ENCODE results near the gene MAP1LC3A.

MAP1LC3A gene

DNA sequence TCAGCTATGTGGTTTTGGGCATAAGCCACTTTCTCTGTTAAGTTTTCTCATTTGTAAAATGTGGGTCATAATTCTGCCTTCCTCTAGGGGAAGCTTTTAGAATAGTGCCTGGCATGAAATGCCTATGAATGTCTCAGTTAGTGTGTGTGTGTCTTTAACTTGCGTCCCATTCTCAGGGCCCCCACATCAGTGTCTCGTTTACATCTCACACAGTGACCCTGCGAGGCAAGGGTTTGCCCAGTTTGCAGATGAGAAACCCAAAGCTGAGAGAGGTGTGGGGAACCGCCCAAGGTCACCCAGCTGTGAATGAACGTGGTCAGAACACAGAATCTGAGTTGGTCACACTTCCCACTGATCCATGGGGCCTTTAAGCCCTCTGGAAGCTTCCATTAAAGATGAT is 28.2 kb upstream of the MAP1LC3A start:
- DNase-seq: no peak

DNA sequence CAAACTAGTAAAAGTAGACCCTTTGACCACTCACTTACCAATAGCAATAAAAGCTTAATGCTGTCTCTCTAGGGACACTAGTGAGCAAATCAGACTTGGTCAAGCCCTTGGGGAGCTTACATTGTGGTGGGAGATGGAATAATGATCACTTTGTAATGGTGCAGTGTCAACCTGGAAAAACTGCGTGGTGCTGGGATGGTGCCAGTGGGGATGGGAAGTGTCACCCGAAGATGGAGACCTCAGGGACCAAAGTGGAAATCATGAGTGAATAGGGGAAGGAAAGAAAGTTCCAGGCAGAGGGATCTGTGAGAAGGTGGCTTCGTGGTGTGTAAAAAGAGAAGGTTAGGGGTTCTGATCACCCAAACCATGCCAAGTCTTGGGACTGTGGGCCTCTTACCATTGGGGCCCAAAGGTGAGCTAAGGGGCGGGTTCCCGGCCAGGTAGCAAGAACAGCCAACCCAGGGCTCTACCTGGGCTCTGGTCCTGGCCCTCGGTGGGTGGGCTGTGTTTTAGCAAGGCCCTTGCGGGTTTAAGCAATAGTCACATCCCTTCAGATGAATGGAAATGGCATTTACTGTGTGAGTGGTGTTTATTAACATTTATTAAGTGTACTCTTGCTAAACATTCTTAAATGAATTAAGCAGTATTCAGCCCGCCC is 26.8 kb upstream of the MAP1LC3A start:
- no peak for DNase-seq

DNA sequence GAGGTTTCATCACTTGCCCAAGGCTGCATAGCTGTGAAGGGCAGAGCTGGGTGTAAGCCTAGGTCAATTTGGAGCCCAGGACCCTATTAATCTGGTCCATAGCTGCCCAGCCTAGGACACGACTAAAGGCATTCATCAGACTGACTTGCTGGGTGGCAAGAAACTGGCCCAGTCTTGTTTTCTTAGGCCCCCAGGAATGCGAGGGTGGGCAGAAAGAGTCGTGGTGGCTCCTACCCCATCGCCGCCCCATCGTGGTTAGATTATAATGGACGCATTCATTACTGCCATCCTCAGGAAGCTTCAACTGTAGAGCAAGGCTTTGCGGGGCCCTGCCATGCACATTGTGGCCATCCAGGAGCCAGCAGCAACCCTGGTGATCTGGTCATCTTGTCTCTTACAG is 26.2 kb upstream of the MAP1LC3A start:
- no peak for DNase-seq

DNA sequence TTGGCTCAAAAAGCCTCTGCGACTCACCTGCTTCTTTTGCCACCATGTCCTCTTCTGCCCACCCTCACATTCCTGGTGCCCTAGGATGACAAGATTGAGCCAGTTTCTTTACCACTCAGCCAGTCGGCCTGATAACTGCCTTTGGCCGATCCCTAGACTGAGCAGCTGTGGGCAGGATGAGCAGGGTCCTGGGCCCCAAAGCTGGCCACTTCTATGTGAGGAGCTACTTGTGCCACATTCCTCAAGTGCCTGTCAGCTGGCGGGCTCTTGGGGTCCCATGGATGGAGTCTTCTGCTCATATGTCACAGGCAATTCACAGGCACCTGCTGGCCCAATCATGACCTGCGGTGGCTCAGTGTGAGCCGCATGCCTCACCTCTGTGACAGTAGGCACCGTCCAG is 25.8 kb upstream of the MAP1LC3A start:
- DNase-seq: no peak

DNA sequence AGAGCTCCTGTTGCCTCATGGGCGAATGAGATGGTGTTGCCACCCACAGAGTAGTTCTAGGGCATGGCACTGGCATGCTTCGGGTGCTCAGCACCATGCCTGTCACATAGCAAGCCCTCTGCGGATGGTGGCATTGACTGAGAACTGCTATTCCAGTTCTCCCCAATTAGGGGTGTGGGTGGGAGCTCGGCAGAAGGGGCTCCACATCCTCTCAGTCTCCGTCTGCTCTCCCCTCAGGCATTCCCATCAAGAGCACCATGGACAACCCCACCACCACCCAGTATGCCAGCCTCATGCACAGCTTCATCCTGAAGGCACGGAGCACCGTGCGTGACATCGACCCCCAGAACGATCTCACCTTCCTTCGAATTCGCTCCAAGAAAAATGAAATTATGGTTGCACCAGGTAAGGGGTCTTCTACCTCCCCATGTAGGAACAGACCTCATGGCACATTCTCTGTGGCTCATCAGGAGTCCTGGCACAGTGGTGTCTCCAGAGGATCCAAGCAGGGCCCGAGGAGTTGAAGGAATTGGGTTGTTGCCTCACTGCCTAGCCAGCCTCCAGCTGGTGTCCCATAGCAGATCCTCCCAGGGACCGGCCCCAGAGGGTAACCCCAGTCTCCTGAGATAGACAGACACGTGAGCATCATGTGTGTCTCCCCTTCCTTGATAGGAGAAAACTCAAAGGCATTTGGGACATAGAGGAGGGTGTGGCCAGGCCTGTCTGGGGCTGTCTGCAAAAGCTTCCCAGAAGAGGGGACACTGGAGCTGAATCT is 23.9 kb upstream of the MAP1LC3A start:
- no peak for DNase-seq

DNA sequence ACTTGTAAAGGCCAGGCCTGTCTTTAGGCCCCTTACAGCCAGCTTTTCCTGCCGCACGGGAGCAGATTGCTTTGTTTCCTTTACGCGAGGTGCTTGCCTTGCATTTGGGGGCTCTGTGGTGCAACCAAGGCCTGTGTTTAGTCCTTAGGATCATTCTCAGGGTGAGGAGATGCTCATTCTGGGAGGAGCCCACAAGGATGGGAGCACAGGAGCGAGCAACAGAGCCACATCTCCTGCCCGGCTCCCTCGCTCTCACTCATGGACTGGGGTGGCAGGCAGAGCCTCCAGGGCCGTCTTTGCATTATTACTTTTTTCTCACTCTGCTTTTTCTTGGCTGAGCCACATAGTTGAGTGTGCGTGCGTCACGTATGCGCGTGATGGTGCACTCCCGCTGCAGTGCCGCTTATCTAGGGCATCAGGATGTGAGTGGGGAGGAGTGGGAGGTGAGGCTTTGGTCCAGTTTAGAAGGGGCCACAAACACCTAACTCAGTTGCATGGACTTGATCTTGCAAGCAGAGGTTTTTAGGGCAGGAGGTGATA is 23.1 kb upstream of the MAP1LC3A start:
- no peak for DNase-seq

DNA sequence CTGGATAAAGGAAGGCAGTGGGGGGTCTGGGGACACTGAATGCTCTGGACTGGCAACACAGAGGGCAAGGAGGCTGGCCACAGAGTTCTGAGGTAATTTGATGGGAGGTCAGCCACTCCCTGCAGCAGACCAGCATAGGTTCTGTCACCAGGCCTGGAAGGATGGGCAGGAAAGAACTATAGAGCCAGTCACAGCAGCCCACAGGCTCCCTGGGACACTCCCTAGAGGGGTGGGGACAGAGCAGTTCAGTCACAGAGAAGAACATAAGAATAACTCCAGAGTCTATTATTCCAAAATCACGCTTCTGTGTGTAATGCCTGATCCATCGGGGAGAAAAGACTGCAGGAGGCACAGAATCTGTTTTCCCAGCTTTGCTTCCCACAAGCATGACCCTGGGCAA is 22.7 kb upstream of the MAP1LC3A start:
- no peak for DNase-seq

DNA sequence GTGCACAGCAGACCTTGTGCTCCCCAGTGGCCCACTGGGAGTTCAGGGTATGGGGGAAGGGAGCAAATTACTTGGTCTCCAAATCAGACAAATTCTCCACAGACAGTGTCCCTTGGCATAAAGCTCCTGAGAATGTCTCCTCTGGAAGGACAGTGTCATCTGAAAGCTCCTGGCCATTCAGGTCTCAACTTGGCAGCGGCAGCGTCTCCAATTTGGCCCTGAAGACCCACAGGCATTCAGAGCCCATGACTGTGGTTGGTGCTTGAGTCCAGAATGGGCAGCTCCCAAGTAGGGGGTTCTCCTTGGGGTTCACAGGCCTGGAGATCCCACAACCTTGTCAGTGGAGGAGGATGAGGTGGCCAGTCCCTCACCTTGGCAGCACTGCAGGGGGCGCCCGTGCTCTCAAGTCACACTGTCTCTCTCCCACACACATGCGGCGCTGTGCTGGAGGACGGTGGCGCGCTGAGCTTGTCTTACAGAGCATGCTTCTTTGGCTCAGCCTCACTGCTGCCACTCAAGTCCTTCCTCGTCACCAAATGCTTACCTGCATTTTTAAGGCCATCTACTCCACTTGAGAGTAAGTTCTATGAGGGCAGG is 21.6 kb upstream of the MAP1LC3A start:
- DNase-seq: no peak

DNA sequence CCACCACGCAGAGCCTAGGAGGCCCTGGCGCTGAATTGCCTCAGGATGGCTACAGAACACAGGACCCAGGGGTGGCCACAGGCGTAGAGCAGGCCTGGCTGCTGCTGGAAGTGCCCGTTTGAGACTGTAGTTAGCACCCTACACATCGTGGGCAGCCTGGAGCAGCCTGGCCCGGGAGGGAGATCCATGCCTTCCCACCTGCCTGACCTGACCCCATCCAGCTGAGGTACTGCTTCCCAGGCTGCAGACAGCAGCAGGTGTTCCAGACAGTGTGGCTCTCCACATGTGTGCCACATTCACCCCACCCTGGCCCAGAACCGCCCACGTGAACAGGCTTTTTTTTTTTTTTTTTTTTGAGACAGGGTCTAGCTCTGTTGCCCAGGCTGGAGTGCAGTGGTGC is 20.9 kb upstream of the MAP1LC3A start:
- DNase-seq: no peak

DNA sequence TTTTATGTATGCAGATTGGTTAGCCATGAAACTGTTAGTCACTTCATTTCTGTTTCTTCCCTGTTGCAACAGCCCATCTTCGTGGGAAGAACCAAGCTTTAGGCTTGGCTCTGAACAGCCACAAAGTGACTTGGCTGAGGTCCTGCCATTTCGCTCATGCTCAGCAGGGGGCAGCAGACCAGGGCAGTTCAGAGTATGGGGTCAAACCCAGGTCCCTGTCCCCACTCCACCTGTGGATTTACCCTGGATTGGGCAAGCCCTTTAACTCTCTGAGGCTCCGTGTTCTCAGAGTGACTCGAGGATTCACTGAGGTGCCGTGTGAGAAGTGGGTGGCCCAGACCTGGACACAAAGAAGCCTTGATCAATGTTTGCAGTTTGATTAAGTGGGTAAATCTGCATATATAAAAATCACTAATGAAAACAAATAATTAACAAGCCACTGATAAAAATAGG is 19.8 kb upstream of the MAP1LC3A start:
- no peak for DNase-seq

DNA sequence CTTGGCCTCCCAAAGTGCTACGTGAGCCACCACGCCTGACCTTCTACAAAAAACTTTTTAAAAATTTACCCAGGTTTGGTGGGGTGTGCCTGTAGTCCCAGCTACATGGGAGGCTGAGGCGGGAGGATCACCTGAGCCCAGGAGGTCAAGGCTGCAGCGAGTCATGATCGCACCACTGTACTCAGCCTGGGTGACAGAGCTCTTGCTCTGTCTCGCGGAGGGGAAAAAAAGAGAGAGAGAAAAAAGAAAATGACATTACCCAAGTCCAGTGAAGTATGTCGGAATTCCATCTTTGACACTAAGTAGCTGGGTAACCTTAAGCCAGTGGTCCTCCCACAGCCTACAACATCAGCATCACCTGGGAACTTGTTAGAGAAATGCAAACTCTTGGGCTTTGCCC is 18.8 kb upstream of the MAP1LC3A start:
- no peak for DNase-seq

DNA sequence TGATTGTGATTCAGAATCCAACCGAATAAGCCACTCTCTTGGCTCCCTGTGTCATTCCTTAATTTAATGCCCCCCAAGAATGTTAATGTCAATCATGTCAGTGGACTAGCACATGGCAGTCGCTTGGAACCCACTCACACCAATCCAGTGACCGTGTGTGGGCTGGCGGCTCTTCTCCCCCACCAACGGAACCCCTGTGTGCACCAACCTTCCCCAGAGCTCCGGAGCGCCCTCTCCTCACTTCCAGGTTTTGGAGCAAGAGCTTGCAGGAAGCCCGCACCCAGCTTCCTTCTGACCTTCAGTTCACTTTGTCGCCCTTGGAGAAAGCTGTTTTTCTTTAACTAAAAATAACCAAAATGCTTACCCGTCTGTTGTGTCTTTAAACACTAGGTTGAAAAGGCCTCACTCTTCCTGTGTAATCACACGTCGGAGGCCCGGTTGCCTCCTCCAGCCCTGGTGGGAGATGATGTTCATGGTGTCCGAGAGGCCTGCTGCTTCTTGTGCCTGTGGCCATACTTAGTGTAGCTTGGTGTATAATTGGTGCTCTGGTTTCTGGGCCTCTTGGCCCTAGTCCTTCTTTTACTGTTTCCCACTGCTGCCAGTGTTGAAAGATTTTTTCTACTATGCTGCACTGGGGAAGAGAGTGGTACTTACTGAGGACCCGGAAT is 17.8 kb upstream of the MAP1LC3A start:
- no peak for DNase-seq

DNA sequence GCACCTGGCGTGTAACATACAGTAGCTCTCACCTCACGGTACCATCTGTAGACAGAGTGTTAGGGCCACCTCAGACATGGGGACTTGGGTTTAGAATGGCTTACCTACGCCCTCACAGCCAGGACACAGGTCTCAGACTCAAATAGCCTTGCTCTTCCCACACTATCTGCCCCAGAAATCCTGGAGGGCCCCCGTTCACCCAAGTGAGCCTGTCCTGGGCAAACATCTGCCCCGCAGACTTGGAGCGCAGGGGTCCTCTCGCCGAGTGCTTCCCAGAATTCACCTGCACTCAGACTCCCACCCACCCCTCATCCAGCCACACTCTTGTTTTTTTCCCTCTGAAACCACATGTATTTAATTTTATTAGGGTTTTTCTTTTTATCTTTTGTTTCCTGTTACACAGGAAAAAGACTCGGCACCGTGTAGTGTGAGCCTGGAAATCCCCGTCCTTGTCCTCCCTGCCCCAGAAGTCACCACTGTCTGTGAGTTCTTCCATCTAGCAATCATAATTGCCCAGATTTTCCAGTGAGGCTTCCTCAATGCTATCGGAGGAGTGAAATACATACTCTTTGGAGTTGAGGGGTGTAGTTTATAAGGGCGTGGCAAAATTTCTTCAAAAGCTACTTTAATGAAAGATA is 17.1 kb upstream of the MAP1LC3A start:
- no peak for DNase-seq

DNA sequence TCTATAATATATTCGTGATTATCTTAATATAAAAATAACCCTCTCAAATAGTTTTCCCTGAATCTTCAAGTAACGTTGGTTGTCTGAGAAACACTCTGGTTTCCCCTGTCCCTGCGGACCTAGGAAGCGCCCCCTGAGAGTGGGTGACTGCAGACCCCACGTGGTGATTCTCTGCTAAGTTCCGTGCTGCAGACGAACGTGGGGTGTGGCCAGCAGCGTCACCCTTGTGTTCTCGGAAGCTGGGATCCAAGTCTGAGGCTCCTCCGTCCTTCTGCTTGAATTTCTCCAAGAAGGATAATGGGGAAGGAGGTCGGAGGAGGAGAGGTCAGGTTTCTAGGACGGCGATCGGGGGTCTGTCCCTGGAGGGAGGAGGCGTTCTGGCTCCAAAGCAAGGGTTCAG is 16.6 kb upstream of the MAP1LC3A start:
- DNase-seq: no peak

DNA sequence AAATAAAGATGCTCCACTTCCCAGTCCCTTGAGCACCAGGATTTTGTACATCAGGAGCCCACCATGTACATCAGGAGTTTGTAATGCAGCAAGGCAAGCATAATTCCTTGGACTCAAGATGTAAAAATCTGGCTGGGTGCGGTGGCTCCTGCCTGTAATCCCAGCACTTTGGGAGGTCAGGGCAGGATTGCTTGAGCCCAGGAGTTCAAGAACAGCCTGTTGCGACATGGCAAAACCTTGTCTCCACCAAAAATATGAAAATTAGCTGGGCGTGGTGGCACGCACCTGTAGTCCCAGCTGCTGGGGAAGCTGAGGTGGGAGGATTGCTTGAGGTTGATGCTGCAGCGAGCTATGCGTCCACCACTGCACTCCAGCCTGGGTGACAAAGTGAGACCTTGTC is 16.1 kb upstream of the MAP1LC3A start:
- DNase-seq: no peak

DNA sequence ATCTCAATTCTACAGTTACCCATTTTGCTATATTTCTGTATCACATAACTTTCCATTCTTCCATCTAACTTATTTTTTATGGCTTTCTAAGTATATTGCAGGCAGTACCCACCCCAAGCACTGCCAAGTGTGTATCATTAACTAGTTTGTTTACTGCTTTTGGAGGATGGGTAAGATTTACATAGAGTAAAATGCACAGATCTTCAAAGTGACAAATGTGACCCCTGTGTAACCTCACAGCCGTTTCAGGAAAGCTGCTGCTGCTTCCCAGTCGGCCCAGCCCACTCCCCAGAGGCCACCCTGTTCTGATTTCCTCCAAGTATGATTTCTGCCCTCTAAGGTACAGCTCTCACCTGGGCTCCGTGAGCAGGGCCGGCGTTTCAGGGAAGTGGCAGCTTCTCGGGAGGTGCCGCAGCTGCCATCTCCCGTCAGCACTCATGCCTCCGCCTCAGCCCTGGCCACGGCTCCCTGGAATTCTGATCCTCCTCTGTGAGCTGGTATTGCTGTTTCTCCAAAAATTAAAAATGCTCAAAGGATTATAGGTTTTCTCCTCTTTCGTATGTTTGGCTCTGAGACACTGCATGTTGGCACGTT is 15.0 kb upstream of the MAP1LC3A start:
- DNase-seq: no peak

DNA sequence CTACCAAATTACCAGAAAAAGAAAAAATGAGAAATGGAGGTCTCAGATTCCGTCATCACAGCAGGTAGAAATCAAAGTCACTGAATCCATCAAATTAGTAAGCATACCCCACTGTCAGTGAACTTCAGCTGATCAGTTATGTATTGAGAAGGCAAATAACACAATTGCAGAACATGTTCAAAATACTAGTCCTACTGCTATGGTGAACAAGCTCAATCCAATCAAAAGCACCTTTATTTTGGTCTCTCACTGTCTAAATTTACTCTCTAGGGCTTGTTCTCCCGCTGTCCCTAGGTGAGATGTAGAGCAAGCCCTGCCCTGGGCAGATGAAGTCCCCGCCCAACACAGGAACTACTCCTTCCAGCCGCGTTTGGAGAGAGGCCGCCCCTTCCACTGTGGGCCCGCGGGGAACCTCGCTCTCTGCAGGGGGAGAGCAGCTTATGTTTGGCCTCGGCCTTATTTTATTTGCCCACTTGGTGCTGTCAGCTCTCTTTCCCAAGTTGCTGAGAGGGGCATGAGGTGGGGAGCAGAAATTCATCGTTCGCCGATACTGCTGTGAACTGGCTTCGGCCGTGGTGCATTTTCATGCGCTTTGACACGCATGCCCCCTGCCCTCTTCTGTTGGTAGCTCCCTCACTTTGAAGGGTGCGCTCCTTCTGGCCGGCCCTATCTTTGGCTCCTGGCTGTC is 14.3 kb upstream of the MAP1LC3A start:
- DNase-seq: no peak

DNA sequence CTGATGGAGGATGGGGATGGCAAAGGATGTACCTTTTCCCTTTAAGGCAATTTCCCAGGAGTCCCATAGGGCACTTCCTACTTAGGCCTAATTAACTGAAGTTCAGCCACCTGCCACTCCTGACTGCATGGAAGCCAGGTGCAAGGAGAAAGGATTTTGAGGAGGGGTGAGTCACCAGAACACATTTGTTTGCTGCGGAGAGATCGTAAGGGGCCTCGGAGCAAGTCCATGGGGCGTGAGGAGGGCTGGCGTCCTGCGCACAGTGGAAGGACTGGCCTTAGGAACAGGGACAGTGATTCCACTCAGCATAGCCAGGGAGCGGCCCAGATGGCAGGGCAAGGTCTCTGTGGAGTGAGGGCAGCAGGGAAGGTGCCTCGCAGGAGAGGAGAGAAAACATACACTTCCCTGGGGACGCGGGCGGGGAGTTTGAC is 11.8 kb upstream of the MAP1LC3A start:
- no peak for DNase-seq

DNA sequence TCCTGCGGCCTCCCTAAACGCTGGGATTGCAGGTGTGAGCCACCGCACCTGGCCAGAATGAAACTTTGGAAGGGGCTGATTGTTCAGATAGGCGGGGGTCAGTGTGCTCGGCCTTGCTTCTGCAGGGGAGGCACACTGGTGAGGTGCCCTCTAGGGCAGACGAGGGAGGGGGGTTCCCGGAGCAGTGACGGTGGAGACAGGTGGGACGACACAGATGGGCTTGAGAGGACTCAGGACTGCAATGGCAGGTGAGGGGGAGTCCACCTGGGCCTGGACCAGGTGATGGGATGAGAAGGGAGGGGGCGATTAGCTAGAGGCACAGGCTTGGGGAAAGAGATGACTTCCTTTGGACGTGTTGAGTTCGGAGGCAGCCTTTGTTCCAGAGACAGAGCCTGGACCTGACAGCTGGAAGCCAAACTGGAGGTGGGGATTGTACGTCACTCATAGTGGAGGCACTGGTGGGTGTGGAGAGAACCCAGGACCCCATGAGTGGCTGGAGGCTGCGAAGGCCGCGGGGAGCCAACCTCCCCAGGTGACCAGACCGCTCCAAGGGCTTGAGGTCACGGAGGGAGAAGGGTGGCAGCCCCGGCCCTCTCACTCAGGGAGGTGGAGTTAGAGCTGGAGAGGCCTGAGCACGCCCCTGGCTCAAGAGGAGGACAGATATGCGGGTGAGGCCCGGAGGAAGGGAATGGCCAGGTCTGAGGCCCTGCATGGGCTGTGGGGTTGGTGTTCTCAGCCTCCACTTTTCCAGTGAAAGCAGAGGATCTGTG is 10.5 kb upstream of the MAP1LC3A start:
- DNase-seq: no peak

DNA sequence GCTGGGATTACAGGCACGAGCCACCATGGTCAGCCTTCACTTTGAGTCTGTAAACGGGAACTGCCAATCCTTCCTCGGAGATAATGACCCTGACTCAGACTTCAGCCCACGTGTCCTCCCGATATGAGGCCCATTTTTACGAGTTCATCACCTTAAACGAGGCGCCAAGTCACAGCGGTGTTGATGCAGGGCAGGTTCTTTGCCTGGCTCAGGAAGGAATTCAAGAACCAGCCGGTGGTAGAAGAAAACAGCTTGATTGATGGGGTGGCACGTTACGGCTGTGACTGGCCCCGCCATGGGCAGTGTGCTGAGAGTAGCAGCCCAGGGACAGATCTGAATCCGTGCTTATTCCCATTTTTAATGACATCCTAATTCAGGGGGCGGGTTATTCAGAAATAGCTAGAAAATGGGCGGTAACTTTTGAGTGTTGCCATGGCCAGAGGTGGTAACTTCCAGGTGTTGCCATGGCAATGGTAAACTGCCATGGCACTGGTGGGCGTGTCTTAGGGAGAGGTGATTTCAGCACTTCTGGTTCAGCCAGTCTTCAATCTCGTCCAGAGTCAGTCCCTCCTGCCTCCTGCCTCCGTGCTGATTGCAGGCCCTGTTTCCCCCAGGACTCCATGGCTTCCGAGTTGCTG is 9.1 kb upstream of the MAP1LC3A start:
- no peak for DNase-seq

DNA sequence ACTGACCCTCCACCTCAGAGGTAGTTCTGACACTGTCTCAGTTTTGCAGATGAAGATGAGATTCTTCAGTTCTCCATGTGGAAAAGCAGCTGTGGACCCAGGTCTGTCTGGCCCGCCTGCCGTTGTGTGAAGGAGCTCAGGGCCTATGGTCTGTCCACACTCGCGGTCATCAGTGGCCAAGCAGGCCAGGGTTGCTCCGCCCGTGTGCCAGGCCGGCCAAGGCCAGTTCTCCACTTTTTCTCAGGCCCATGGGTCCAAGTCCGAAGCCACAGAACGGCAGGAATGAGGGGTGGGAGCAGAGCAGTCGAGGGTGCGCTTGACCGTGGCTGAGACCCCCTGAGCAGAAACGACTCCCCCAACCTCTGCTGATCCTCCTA is 8.6 kb upstream of the MAP1LC3A start:
- DNase-seq: no peak
